ENCODE measurements around the gene TMEM242. TPM values are rescaled to one million over a fixed set of nuclear protein-coding genes. Genes with fewer than 3 reads are reported as not detected.
"Not testable (repeated sequence)": the region's sequence is repeated elsewhere in the genome, so short reads cannot be mapped to it uniquely, and the experiment has no call there.

Gene TMEM242
- total RNA-seq, 1 donor from 2014 or later: 9.7 TPM

- no peaks in the 10 kb centered on the region for H3K36me3 Mint-ChIP-seq (ENCODE audit: low read depth, unreplicated experiment)
- Histone ChIP-seq H3K4me2 (ENCODE audit: low read length) (no peak overlapping the region), H3K36me3 (ENCODE audit: insufficient read depth, low read length) (no peaks in the 10 kb centered on the region), H3K9me3 (ENCODE audit: insufficient read depth, low read depth, low read length) (no peaks in the 10 kb centered on the region), H3K9ac (ENCODE audit: low read length) (no peak overlapping the region), H2AFZ (ENCODE audit: low read depth, low read length) (no peak overlapping the region), H4K20me1 (ENCODE audit: insufficient read depth, low read length) (no peaks in the 10 kb centered on the region), H3K27me3 (ENCODE audit: insufficient read depth, low read length) (peaks cover 16% of the 10 kb centered on the region), H3K27ac (ENCODE audit: low read depth, low read length) (no peak overlapping the region), H3K79me2 (ENCODE audit: insufficient read depth, low read length) (no peaks in the 10 kb centered on the region), H3K4me1 (ENCODE audit: insufficient read depth, low read length) (no peaks in the 10 kb centered on the region), H3K4me3 (ENCODE audit: insufficient read depth, low read depth, low read length) (no peak overlapping the region)
- FAIRE-seq (no peak), DNase-seq (ENCODE audit: low read depth) (no peak)
- no peaks in the 10 kb centered on the region for H3K4me1 Mint-ChIP-seq (ENCODE audit: low read depth, unreplicated experiment)
- no peaks in the 10 kb centered on the region for H3K9me3 Mint-ChIP-seq (ENCODE audit: unreplicated experiment)
- TF ChIP-seq CTCF (IDR thresholded peaks at IDR 0.05; ENCODE audit: insufficient read depth, low read depth, low read length) (no peak), EZH2 (IDR thresholded peaks at IDR 0.05; ENCODE audit: insufficient read depth, low read length) (no peak)
- H3K27ac Mint-ChIP-seq (ENCODE audit: unreplicated experiment): no peak overlapping the region
- H3K4me3 Mint-ChIP-seq (ENCODE audit: unreplicated experiment): no peak overlapping the region
- peaks cover 9% of the 10 kb centered on the region for H3K27me3 Mint-ChIP-seq (ENCODE audit: low read depth, unreplicated experiment)
Observed at GRCh38 chr6:157337751-157338150, 14.4 kb upstream of the TMEM242 start.

GRCh38 chr6:157337276-157337675, 14.0 kb upstream of the TMEM242 start:
- FAIRE-seq: not testable (repeated sequence)

GRCh38 chr6:157335829-157336228, 12.5 kb upstream of the TMEM242 start:
- Mint-ChIP-seq H3K4me3 (ENCODE audit: unreplicated experiment) (no peak overlapping the region), H3K36me3 (ENCODE audit: low read depth, unreplicated experiment) (no peaks in the 10 kb centered on the region), H3K27me3 (ENCODE audit: low read depth, unreplicated experiment) (peaks cover 6% of the 10 kb centered on the region), H3K9me3 (ENCODE audit: unreplicated experiment) (no peaks in the 10 kb centered on the region), H3K27ac (ENCODE audit: unreplicated experiment) (no peak overlapping the region), H3K4me1 (ENCODE audit: low read depth, unreplicated experiment) (no peaks in the 10 kb centered on the region)
- no peak overlapping the region for H3K9ac ChIP-seq (ENCODE audit: low read length)
- no peak overlapping the region for H3K27ac ChIP-seq (ENCODE audit: low read depth, low read length)
- H2AFZ ChIP-seq (ENCODE audit: low read depth, low read length): no peak overlapping the region
- H3K79me2 ChIP-seq (ENCODE audit: insufficient read depth, low read length): no peaks in the 10 kb centered on the region
- H3K27me3 ChIP-seq (ENCODE audit: insufficient read depth, low read length): peaks cover 18% of the 10 kb centered on the region
- no peaks in the 10 kb centered on the region for H4K20me1 ChIP-seq (ENCODE audit: insufficient read depth, low read length)
- H3K4me2 ChIP-seq (ENCODE audit: low read length): no peak overlapping the region
- no peak overlapping the region for H3K4me3 ChIP-seq (ENCODE audit: insufficient read depth, low read depth, low read length)
- no peaks in the 10 kb centered on the region for H3K4me1 ChIP-seq (ENCODE audit: insufficient read depth, low read length)
- no peaks in the 10 kb centered on the region for H3K36me3 ChIP-seq (ENCODE audit: insufficient read depth, low read length)
- FAIRE-seq: no peak
- no peaks in the 10 kb centered on the region for H3K9me3 ChIP-seq (ENCODE audit: insufficient read depth, low read depth, low read length)
- TF ChIP-seq EZH2 (IDR thresholded peaks at IDR 0.05; ENCODE audit: insufficient read depth, low read length) (no peak), CTCF (IDR thresholded peaks at IDR 0.05; ENCODE audit: insufficient read depth, low read depth, low read length) (no peak)
- no peak for DNase-seq (ENCODE audit: low read depth)

More at GRCh38 chr6:157337276-157337675, 14.0 kb upstream of the TMEM242 start:
- H2AFZ ChIP-seq (ENCODE audit: low read depth, low read length); H3K9me3 ChIP-seq (ENCODE audit: insufficient read depth, low read depth, low read length); H3K4me2 ChIP-seq (ENCODE audit: low read length); H3K27ac Mint-ChIP-seq (ENCODE audit: unreplicated experiment); H3K36me3 ChIP-seq (ENCODE audit: insufficient read depth, low read length); H3K9ac ChIP-seq (ENCODE audit: low read length); DNase-seq (ENCODE audit: low read depth); H4K20me1 ChIP-seq (ENCODE audit: insufficient read depth, low read length); H3K79me2 ChIP-seq (ENCODE audit: insufficient read depth, low read length); H3K4me3 ChIP-seq (ENCODE audit: insufficient read depth, low read depth, low read length); H3K27ac ChIP-seq (ENCODE audit: low read depth, low read length); H3K36me3 Mint-ChIP-seq (ENCODE audit: low read depth, unreplicated experiment); H3K4me1 Mint-ChIP-seq (ENCODE audit: low read depth, unreplicated experiment); H3K4me3 Mint-ChIP-seq (ENCODE audit: unreplicated experiment); H3K4me1 ChIP-seq (ENCODE audit: insufficient read depth, low read length); H3K9me3 Mint-ChIP-seq (ENCODE audit: unreplicated experiment): not testable (repeated sequence)
- H3K27me3 Mint-ChIP-seq (ENCODE audit: low read depth, unreplicated experiment): peaks cover 11% of the 10 kb centered on the region
- H3K27me3 ChIP-seq (ENCODE audit: insufficient read depth, low read length): peaks cover 16% of the 10 kb centered on the region

All from astrocyte (in vitro differentiated cells and primary cell).